HG03457 (cell line): ENCODE results near the gene CHRNB2.

Experiments used
- ATAC-seq: cut with Tn5 transposase; IDR thresholded peaks from one replicate; pipeline ENCODE4 v1.9.1; 2021; ENCODE audit warnings: moderate number of reproducible peaks; ENCODE audit not compliant: unreplicated experiment

The CHRNB2 gene

GRCh38 chr1:154577346-154578057 lies 9.9 kb downstream of the CHRNB2 start:
- no peak for ATAC-seq

DNA sequence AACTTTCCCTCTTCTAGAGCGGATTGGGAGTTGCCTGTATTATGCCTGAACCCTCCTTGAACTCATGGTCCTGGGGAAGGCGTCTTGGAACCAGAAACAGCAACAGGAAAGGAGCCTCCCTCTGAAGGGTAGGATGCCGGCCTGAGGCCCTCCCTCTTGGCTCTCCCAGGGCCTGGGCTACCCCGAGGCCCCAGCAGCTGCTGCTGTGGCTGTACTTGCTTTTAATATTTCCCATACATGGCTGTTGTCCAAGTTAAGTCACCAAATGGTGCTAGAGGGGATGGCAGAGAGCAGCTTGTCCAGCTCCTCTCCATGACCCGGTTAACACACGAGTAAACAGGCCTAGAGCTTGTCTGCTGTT lies 10.5 kb downstream of the CHRNB2 start:
- ATAC-seq = no peak

- ATAC-seq = no peak
These were observed 11.8 kb downstream of the CHRNB2 start for GRCh38 chr1:154579374-154579773.

- ATAC-seq = no peak
These were observed 14.2 kb downstream of the CHRNB2 start for GRCh38 chr1:154581766-154582165.

DNA sequence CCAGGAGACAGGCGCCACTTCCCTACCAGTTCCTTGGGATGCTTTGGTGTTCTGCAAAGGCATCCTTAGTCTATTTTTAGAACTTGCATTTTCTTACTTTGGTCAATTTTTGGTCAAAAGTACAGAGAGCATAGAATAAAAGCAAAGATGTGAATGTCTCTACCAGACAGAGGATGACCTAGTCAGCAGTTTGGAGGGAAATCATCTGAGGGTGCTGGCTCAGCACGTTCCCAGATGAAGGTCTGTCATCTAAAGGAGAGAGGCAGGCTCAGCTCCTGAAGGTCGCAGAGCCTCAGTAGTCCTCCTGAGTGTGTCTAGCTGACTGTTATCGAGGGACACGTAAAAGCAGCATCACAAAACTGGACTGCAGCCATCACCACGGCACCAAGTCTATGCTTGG lies 15.3 kb downstream of the CHRNB2 start:
- ATAC-seq = no peak

DNA sequence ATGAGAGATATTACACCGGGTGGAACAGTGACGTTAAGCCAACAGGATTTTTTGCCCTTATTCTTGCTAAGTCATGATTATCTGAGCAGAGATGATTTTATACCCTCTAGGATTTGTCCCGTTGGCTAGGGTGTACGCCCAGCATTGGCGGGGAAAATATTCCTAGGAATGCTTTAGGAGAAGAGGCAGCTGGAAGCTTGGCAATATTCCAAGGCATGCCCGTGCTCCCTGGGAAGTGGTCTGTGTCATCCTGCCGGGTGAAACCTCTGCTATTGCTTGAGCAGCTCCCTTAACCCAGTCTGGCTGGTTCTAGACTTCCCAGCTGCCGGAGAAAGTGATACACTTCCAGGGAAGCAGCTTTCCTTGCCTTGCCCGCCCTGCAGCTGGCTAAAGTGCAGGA lies 16.2 kb downstream of the CHRNB2 start:
- ATAC-seq = no peak

- ATAC-seq = no peak
These were observed 16.9 kb downstream of the CHRNB2 start for GRCh38 chr1:154584267-154584994.

- ATAC-seq = no peak
These were observed 18.7 kb downstream of the CHRNB2 start for GRCh38 chr1:154586231-154586630.

GRCh38 chr1:154586641-154587040 lies 19.1 kb downstream of the CHRNB2 start:
- ATAC-seq = no peak

- ATAC-seq = no peak
These were observed 22.2 kb downstream of the CHRNB2 start for GRCh38 chr1:154589780-154590179.

DNA sequence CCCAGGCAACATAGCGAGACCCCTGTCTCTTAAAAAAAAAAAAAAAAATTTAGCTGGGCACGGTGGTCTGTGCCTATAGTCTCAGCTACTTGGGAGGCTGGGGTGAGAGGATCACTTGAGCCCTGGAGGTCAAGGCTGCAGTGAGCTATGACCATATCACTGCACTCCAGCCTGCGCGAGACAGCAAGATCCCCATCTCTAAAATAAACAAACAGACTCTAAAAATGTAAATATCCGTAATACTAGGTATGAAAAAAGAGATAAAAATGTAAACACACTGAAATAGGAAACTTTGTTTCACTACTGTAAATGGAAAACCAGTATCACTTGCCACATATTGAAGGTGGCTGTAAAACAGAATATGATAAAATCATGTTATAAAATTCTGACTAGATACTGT lies 23.2 kb downstream of the CHRNB2 start:
- ATAC-seq = no peak

GRCh38 chr1:154591206-154591605 lies 23.6 kb downstream of the CHRNB2 start:
- ATAC-seq = no peak

- no peak for ATAC-seq
These were observed 25.8 kb downstream of the CHRNB2 start for GRCh38 chr1:154593390-154593789.

GRCh38 chr1:154594811-154595210 lies 27.2 kb downstream of the CHRNB2 start:
- no peak for ATAC-seq

- ATAC-seq = no peak
These were observed 28.0 kb downstream of the CHRNB2 start for GRCh38 chr1:154595621-154596020.

- no peak for ATAC-seq
These were observed 31.5 kb downstream of the CHRNB2 start for GRCh38 chr1:154598871-154599635.

GRCh38 chr1:154599658-154600057 lies 32.1 kb downstream of the CHRNB2 start:
- no peak for ATAC-seq

DNA sequence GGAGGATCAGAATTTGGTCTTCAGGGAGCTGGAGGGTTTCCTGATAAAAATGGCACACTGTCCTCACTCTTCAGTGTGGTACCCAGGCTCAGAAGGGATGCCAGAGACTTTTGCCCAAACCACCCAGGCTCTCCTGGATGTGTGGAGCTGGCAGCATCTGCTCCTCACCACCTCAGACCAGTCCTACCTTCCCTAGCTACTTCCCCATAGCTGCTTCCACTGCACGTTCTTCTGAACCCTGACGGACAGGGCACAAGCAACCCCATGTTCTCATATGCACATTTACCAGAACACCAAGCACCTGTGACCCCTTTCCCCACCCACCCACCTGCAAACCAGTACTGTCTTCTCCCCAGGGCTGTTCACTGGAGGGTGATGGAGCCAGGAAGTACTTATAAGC lies 35.7 kb downstream of the CHRNB2 start:
- ATAC-seq = no peak

DNA sequence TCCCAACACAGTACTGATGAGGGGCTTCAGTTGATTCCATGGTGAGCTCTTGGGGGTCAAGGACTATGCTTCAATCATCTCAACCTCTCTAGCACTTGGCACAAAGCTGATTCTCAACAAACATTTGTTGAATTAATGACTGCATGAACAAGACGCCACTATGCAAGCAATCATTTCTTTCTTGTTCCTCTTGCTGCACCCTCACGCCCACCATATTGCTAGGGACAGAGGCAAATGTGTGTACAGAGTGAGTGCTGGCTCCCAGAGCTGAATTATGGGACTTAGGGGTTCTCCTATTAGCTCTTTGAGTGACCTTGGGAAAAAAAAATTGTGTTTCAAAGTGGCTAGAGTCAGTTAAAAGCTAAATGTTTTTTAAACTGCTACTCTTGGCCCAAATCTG lies 38.0 kb downstream of the CHRNB2 start:
- no peak for ATAC-seq

GRCh38 chr1:154607106-154607608 lies 39.6 kb downstream of the CHRNB2 start:
- ATAC-seq = no peak

- peak; percentile 62 for ATAC-seq
These were observed 40.2 kb downstream of the CHRNB2 start, which contains the start of gene ADAR for GRCh38 chr1:154607609-154608396. Gene ADAR, minus strand, starts transcription at chr1:154608186. Its CDS starts 180 bp downstream, at chr1:154608006.
